Liver (tissue), 9 donors: ENCODE measurements around the gene CXCL16. TPM values are rescaled to one million over a fixed set of nuclear protein-coding genes. Genes with fewer than 3 reads are reported as not detected.

Source experiments
- DNase-seq: peaks from one replicate; pipeline ENCODE4 v3.0.0-alpha.2; 2017; ENCODE audit warnings: low spot score
- H3K27ac ChIP-seq, 2 donors: one replicate each; pipeline ENCODE4 v1.7.0; 2013; ENCODE audit warnings: inconsistent platforms in 2 of 2, low read length in 2 of 2, control low read depth in 1 of 2, low read depth in 1 of 2, mild to moderate bottlenecking in 1 of 2
- H3K27me3 ChIP-seq, 4 donors: one replicate each; pipeline versions ENCODE4 v1.6.1 to v1.7.0; 2013; ENCODE audit warnings: low read length in 3 of 4, inconsistent platforms in 1 of 4, mild to moderate bottlenecking in 1 of 4, moderate library complexity in 1 of 4; ENCODE audit not compliant: control insufficient read depth in 4 of 4, insufficient read depth in 4 of 4
- H3K36me3 ChIP-seq, 4 donors: one replicate each; pipeline versions ENCODE4 v1.6.1 to v1.7.0; 2013; ENCODE audit warnings: low read length in 3 of 4, mild to moderate bottlenecking in 3 of 4, low read depth in 1 of 4, moderate library complexity in 1 of 4; ENCODE audit not compliant: control insufficient read depth in 4 of 4, insufficient read depth in 3 of 4
- H3K4me1 ChIP-seq, 4 donors: one replicate each; pipeline versions ENCODE4 v1.6.1 to v1.7.0; 2013; ENCODE audit warnings: low read length in 3 of 4, mild to moderate bottlenecking in 3 of 4, moderate library complexity in 1 of 4; ENCODE audit not compliant: control insufficient read depth in 4 of 4, insufficient read depth in 4 of 4
- H3K4me3 ChIP-seq, 3 donors: one replicate each; pipeline versions ENCODE4 v1.6.1 to v1.7.0; 2013; ENCODE audit warnings: low read length in 3 of 3, control low read depth in 1 of 3, low read depth in 1 of 3, mild to moderate bottlenecking in 1 of 3
- H3K9ac ChIP-seq, 2 donors: one replicate each; pipeline ENCODE4 v1.7.0; 2013; ENCODE audit warnings: low read length in 2 of 2, mild to moderate bottlenecking in 2 of 2, moderate library complexity in 2 of 2, control low read depth in 1 of 2, low read depth in 1 of 2
- H3K9me3 ChIP-seq, 4 donors: one replicate each; pipeline versions ENCODE4 v1.6.1 to v1.7.0; 2013; ENCODE audit warnings: low read length in 3 of 4; ENCODE audit not compliant: control insufficient read depth in 4 of 4
- EGR1 ChIP-seq, 2 donors: IDR thresholded peaks; 2 replicates each; pipeline ENCODE4 v1.6.1; 2016 to 2018; ENCODE audit warnings: antibody characterized with exemption in 2 of 2, low read depth in 2 of 2
- FOXA1 ChIP-seq: IDR thresholded peaks from 2 replicates; pipeline ENCODE4 v1.6.1; 2016; ENCODE audit warnings: antibody characterized with exemption
- FOXA2 ChIP-seq: IDR thresholded peaks from 2 replicates; pipeline ENCODE4 v1.6.1; 2016; ENCODE audit warnings: antibody characterized with exemption
- GABPA ChIP-seq, 2 donors: IDR thresholded peaks in 1 of 2; conservative IDR thresholded peaks in 1 of 2; 2 replicates each; pipeline ENCODE4 v1.6.1; 2016; ENCODE audit warnings: antibody characterized with exemption in 2 of 2, mild to moderate bottlenecking in 1 of 2, moderate library complexity in 1 of 2
- HNF4A ChIP-seq, 2 donors: conservative IDR thresholded peaks; 2 replicates each; pipeline ENCODE4 v1.6.1; 2016; ENCODE audit warnings: antibody characterized with exemption in 2 of 2, mild to moderate bottlenecking in 2 of 2
- HNF4G ChIP-seq: IDR thresholded peaks from 2 replicates; pipeline ENCODE4 v1.6.1; 2016; ENCODE audit warnings: antibody characterized with exemption
- JUND ChIP-seq, 2 donors: IDR thresholded peaks; 2 replicates each; pipeline ENCODE4 v1.6.1; 2016; ENCODE audit warnings: antibody characterized with exemption in 2 of 2
- NR2F2 ChIP-seq: IDR thresholded peaks from 2 replicates; pipeline ENCODE4 v1.6.1; 2016; ENCODE audit warnings: antibody characterized with exemption
- RAD21 ChIP-seq, 2 donors: IDR thresholded peaks; 2 replicates each; pipeline ENCODE4 v1.6.1; 2016; ENCODE audit warnings: antibody characterized with exemption in 2 of 2, mild to moderate bottlenecking in 2 of 2
- RXRA ChIP-seq, 2 donors: IDR thresholded peaks; 2 replicates each; pipeline ENCODE4 v1.6.1; 2017 to 2018; ENCODE audit warnings: antibody characterized with exemption in 2 of 2, mild to moderate bottlenecking in 1 of 2
- SP1 ChIP-seq: IDR thresholded peaks from 2 replicates; pipeline ENCODE4 v1.6.1; 2018; ENCODE audit warnings: antibody characterized with exemption, mild to moderate bottlenecking
- TAF1 ChIP-seq: conservative IDR thresholded peaks from 2 replicates; pipeline ENCODE4 v1.6.1; 2016; ENCODE audit warnings: antibody characterized with exemption, mild to moderate bottlenecking
- YY1 ChIP-seq: IDR thresholded peaks from 2 replicates; pipeline ENCODE4 v1.6.1; 2016; ENCODE audit warnings: antibody characterized with exemption, mild to moderate bottlenecking
- WGBS: extraction: QIAGEN DNeasy Blood & Tissue Kit; methylation state at CpG from one replicate; pipeline ENCODE4 v1.1.7; 2013; 5-methylcytosine and 5-hydroxymethylcytosine counted together
- polyA plus RNA-seq, 2 donors: library from polyadenylated mRNA; stranded (reverse) in 1 of 2; unstranded in 1 of 2; fragments of 200-250 nt in 1 of 2; fragments of >200 nt in 1 of 2; fragmentation: Nextera tagmentation in 1 of 2; extraction: Ambion mirVana in 1 of 2; gene quantifications; one replicate each; pipeline versions ENCODE4 v1.2.1 to v1.2.3, GENCODE V29; 2013 to 2015
- total RNA-seq, 2 donors: library from RNA; depleted of rRNA; stranded (reverse); fragments of >200 nt; gene quantifications; one replicate each; pipeline ENCODE4 v1.2.3, GENCODE V29; 2014
- TF ChIP-seq, protein P1 (sequence below): fragments of 150-350 bp; IDR thresholded peaks from 2 replicates; pipeline ENCODE4 v1.5.1; 2017; ENCODE audit warnings: improper control_type of control experiment, low read depth, low read length; ENCODE audit not compliant: missing input control
- TF ChIP-seq, protein P2 (sequence below): IDR thresholded peaks from 2 replicates; pipeline ENCODE4 v1.6.1; 2016; ENCODE audit warnings: antibody characterized with exemption
- TF ChIP-seq, protein P3 (sequence below): IDR thresholded peaks from 2 replicates; pipeline ENCODE4 v1.6.1; 2016; ENCODE audit warnings: antibody characterized with exemption
- TF ChIP-seq, protein P4 (sequence below): IDR thresholded peaks from 2 replicates; pipeline ENCODE4 v1.6.1; 2016; ENCODE audit warnings: antibody characterized with exemption, mild to moderate bottlenecking
- TF ChIP-seq, protein P5 (sequence below): IDR thresholded peaks from 2 replicates; pipeline ENCODE4 v1.6.1; 2016; ENCODE audit warnings: antibody characterized with exemption
- donor health status: healthy.
- donor health status: healthy.
- donor health status: healthy.
- donor health status: healthy.
- donor health status: healthy.

The CXCL16 gene
- total and polyA plus RNA-seq, 4 donors: 10.7 to 41.1 (median 16.1) TPM

DNA sequence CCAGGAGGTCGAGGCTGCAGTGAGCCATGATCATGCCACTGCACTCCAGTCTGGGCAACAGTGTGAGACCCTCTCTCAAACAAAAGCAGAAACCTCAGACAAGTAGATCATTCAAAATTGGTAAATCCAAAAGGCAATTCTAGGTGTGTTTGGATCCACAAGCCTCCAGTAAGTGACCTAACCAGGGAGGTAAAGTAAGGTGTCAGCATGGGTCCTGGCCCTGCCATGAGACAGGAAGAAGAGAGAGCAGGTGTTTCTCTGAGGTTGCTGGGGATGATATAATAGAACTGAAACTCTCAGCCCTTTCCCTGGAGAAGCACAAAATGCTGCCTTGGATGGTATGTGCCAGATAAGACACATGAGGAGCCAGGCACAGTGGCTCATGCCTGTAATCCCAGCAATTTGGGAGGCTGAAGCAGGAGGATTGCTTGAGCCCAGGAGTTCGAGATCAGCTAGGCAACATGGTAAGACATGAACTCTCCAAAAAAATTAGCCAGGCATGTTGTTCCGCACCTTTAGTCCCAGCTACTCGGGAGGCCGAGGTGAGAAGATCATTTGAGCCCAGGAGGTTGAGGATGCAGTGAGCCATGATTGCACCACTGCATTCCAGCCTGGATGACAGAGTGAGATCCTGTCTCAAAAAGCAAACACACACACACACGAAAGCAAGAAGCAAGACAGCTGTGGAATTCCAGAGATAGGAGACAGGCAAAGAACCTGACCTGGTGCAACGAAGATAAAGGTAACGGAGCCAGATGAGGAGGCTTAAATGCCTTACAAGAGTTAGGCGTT lies 38.4 kb upstream of the CXCL16 start:
- WGBS: 89% methylated on average over 9 of the region's 9 CpGs
- Histone ChIP-seq H3K27me3 (no peaks in the 10 kb centered on the region), H3K4me1 (no peaks in the 10 kb centered on the region), H3K9ac (no peak overlapping the region), H3K9me3 (no peaks in the 10 kb centered on the region), H3K27ac (no peak overlapping the region), H3K4me3 (no peak overlapping the region), H3K36me3 (peaks cover 0 to 3% (median under 1%) of the 10 kb centered on the region in 4 donors)
- no peak for DNase-seq
- TF ChIP-seq, protein P1, sequence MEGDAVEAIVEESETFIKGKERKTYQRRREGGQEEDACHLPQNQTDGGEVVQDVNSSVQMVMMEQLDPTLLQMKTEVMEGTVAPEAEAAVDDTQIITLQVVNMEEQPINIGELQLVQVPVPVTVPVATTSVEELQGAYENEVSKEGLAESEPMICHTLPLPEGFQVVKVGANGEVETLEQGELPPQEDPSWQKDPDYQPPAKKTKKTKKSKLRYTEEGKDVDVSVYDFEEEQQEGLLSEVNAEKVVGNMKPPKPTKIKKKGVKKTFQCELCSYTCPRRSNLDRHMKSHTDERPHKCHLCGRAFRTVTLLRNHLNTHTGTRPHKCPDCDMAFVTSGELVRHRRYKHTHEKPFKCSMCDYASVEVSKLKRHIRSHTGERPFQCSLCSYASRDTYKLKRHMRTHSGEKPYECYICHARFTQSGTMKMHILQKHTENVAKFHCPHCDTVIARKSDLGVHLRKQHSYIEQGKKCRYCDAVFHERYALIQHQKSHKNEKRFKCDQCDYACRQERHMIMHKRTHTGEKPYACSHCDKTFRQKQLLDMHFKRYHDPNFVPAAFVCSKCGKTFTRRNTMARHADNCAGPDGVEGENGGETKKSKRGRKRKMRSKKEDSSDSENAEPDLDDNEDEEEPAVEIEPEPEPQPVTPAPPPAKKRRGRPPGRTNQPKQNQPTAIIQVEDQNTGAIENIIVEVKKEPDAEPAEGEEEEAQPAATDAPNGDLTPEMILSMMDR: no peak
- TF ChIP-seq, protein P2, sequence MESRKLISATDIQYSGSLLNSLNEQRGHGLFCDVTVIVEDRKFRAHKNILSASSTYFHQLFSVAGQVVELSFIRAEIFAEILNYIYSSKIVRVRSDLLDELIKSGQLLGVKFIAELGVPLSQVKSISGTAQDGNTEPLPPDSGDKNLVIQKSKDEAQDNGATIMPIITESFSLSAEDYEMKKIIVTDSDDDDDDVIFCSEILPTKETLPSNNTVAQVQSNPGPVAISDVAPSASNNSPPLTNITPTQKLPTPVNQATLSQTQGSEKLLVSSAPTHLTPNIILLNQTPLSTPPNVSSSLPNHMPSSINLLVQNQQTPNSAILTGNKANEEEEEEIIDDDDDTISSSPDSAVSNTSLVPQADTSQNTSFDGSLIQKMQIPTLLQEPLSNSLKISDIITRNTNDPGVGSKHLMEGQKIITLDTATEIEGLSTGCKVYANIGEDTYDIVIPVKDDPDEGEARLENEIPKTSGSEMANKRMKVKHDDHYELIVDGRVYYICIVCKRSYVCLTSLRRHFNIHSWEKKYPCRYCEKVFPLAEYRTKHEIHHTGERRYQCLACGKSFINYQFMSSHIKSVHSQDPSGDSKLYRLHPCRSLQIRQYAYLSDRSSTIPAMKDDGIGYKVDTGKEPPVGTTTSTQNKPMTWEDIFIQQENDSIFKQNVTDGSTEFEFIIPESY: no peak
- no peak for TF ChIP-seq RAD21 (IDR thresholded peaks at IDR 0.05)
- no peak for TF ChIP-seq EGR1 (IDR thresholded peaks at IDR 0.05; ENCODE audit: low read depth in 2 of 2)
- no peak for TF ChIP-seq SP1
- TF ChIP-seq, protein P3, sequence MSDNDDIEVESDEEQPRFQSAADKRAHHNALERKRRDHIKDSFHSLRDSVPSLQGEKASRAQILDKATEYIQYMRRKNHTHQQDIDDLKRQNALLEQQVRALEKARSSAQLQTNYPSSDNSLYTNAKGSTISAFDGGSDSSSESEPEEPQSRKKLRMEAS: no peak
- TF ChIP-seq FOXA1: no peak
- TF ChIP-seq GABPA (IDR thresholded peaks at IDR 0.05 in 1 of 2, conservative IDR thresholded peaks at IDR 0.05 in 1 of 2): no peak
- TF ChIP-seq YY1: no peak
- no peak for TF ChIP-seq RXRA (IDR thresholded peaks at IDR 0.05)
- TF ChIP-seq TAF1: no peak
- TF ChIP-seq, protein P4, sequence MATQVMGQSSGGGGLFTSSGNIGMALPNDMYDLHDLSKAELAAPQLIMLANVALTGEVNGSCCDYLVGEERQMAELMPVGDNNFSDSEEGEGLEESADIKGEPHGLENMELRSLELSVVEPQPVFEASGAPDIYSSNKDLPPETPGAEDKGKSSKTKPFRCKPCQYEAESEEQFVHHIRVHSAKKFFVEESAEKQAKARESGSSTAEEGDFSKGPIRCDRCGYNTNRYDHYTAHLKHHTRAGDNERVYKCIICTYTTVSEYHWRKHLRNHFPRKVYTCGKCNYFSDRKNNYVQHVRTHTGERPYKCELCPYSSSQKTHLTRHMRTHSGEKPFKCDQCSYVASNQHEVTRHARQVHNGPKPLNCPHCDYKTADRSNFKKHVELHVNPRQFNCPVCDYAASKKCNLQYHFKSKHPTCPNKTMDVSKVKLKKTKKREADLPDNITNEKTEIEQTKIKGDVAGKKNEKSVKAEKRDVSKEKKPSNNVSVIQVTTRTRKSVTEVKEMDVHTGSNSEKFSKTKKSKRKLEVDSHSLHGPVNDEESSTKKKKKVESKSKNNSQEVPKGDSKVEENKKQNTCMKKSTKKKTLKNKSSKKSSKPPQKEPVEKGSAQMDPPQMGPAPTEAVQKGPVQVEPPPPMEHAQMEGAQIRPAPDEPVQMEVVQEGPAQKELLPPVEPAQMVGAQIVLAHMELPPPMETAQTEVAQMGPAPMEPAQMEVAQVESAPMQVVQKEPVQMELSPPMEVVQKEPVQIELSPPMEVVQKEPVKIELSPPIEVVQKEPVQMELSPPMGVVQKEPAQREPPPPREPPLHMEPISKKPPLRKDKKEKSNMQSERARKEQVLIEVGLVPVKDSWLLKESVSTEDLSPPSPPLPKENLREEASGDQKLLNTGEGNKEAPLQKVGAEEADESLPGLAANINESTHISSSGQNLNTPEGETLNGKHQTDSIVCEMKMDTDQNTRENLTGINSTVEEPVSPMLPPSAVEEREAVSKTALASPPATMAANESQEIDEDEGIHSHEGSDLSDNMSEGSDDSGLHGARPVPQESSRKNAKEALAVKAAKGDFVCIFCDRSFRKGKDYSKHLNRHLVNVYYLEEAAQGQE: no peak
- TF ChIP-seq HNF4G: no peak
- TF ChIP-seq FOXA2: no peak
- TF ChIP-seq, protein P5, sequence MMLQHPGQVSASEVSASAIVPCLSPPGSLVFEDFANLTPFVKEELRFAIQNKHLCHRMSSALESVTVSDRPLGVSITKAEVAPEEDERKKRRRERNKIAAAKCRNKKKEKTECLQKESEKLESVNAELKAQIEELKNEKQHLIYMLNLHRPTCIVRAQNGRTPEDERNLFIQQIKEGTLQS: no peak
- TF ChIP-seq NR2F2: no peak
- no peak for TF ChIP-seq JUND (IDR thresholded peaks at IDR 0.05)
- TF ChIP-seq HNF4A (conservative IDR thresholded peaks at IDR 0.05): no peak
